ENCODE results near the gene RASAL2. TPM values are rescaled to one million over a fixed set of nuclear protein-coding genes. Genes with fewer than 3 reads are reported as not detected.
A peak's percentile ranks its signal among the peaks of the same experiment; 100 is the strongest.

Gene RASAL2
- total and polyA plus RNA-seq, 2 donors (not counting 1 experiment from before 2014, with no cell fraction given): 11.9 to 21.8 TPM

DNA sequence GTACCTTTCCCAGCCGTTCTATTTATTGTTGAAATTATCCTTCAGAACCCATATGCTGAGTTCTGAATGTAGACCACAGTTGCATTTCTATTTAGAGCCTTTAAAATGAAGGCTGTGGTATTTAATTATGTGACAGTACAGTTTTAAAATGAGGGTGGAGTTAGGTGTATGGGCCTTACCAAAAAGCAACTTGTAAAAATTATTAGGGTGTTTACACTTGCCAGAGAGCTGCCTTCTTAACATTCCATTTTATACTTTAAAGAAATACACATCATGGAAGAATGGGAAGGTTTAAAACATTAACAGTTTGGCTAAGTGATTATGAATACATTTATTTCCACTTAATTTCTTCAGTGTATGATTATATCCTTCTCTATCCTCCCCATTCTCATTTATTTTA lies 75.7 kb downstream of the RASAL2 start:
- no peaks in the 10 kb centered on the region for H4K20me1 ChIP-seq (ENCODE audit: control insufficient read depth, extremely low read depth, insufficient read depth, low read length)
- no peaks in the 10 kb centered on the region for H3K27me3 ChIP-seq (ENCODE audit: control insufficient read depth, insufficient read depth, low read length)
- H3K27ac ChIP-seq (ENCODE audit: insufficient read depth, low read length): no peak overlapping the region
- TF ChIP-seq, protein P1, sequence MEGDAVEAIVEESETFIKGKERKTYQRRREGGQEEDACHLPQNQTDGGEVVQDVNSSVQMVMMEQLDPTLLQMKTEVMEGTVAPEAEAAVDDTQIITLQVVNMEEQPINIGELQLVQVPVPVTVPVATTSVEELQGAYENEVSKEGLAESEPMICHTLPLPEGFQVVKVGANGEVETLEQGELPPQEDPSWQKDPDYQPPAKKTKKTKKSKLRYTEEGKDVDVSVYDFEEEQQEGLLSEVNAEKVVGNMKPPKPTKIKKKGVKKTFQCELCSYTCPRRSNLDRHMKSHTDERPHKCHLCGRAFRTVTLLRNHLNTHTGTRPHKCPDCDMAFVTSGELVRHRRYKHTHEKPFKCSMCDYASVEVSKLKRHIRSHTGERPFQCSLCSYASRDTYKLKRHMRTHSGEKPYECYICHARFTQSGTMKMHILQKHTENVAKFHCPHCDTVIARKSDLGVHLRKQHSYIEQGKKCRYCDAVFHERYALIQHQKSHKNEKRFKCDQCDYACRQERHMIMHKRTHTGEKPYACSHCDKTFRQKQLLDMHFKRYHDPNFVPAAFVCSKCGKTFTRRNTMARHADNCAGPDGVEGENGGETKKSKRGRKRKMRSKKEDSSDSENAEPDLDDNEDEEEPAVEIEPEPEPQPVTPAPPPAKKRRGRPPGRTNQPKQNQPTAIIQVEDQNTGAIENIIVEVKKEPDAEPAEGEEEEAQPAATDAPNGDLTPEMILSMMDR (conservative IDR thresholded peaks at IDR 0.05 in 1 of 2, IDR thresholded peaks at IDR 0.05 in 1 of 2; ENCODE audit: low read depth in 1 of 2, low read length in 2 of 2): no peak
- no peak for TF ChIP-seq EZH2 (IDR thresholded peaks at IDR 0.05; ENCODE audit: low read length, missing control alignments)
- peaks cover 8% of the 10 kb centered on the region for H3K79me2 ChIP-seq (ENCODE audit: control insufficient read depth, insufficient read depth, low read length)
- no peaks in the 10 kb centered on the region for H3K9me3 ChIP-seq (ENCODE audit: control insufficient read depth, insufficient read depth, low read depth, low read length)
- H3K9ac ChIP-seq (ENCODE audit: insufficient read depth, low read length): no peak overlapping the region
- H3K4me3 ChIP-seq (replicated peaks in 1 of 4; ENCODE audit: control extremely low read depth in 1 of 4, insufficient read depth in 1 of 4, low read depth in 3 of 4, low read length in 4 of 4): no peak overlapping the region
- H3K4me1 ChIP-seq (ENCODE audit: control insufficient read depth, extremely low read depth, insufficient read depth, low read length): peaks cover 4% of the 10 kb centered on the region
- no peaks in the 10 kb centered on the region for H3K36me3 ChIP-seq (ENCODE audit: control insufficient read depth, insufficient read depth, low read length)
- no peak overlapping the region for H3K4me2 ChIP-seq (ENCODE audit: extremely low read depth, insufficient read depth, low read length)
- DNase-seq (ENCODE audit: low read depth in 2 of 2): no peak
- H2AFZ ChIP-seq (ENCODE audit: low read length): no peak overlapping the region

DNA sequence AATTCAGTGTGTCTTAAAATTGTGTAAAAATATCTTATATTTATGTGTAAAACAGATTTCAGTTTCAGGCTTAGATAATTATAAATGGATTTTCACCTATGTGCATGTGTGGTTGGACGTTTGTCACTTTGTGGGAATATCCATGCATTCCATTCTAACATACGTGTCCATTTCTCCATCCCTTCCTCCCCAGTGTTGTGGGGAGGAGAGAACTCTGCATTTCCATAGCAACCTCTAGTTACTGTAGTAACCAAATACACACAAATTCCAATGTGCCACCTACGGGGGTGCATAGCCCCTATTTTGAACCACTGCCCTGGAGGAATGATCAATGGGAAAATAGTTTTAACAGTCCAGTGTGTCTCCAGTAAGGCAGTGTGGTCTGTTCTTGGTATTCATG lies 79.0 kb downstream of the RASAL2 start:
- no peak overlapping the region for H3K4me2 ChIP-seq (ENCODE audit: extremely low read depth, insufficient read depth, low read length)
- no peak overlapping the region for H3K9ac ChIP-seq (ENCODE audit: insufficient read depth, low read length)
- no peak overlapping the region for H2AFZ ChIP-seq (ENCODE audit: low read length)
- no peak overlapping the region for H3K27ac ChIP-seq (ENCODE audit: insufficient read depth, low read length)
- no peak overlapping the region for H3K4me3 ChIP-seq (replicated peaks in 1 of 4; ENCODE audit: control extremely low read depth in 1 of 4, insufficient read depth in 1 of 4, low read depth in 3 of 4, low read length in 4 of 4)
- TF ChIP-seq, protein P1 (conservative IDR thresholded peaks at IDR 0.05 in 1 of 2, IDR thresholded peaks at IDR 0.05 in 1 of 2; ENCODE audit: low read depth in 1 of 2, low read length in 2 of 2): no peak
- TF ChIP-seq EZH2 (IDR thresholded peaks at IDR 0.05; ENCODE audit: low read length, missing control alignments): no peak
- DNase-seq (ENCODE audit: low read depth in 2 of 2): peak; percentile 47 to 77
- H3K27me3 ChIP-seq (ENCODE audit: control insufficient read depth, insufficient read depth, low read length): no peaks in the 10 kb centered on the region
- H3K79me2 ChIP-seq (ENCODE audit: control insufficient read depth, insufficient read depth, low read length): peaks cover 17% of the 10 kb centered on the region
- H3K9me3 ChIP-seq (ENCODE audit: control insufficient read depth, insufficient read depth, low read depth, low read length): no peaks in the 10 kb centered on the region
- peaks cover 4% of the 10 kb centered on the region for H3K4me1 ChIP-seq (ENCODE audit: control insufficient read depth, extremely low read depth, insufficient read depth, low read length)
- H3K36me3 ChIP-seq (ENCODE audit: control insufficient read depth, insufficient read depth, low read length): no peaks in the 10 kb centered on the region
- H4K20me1 ChIP-seq (ENCODE audit: control insufficient read depth, extremely low read depth, insufficient read depth, low read length): no peaks in the 10 kb centered on the region

DNA sequence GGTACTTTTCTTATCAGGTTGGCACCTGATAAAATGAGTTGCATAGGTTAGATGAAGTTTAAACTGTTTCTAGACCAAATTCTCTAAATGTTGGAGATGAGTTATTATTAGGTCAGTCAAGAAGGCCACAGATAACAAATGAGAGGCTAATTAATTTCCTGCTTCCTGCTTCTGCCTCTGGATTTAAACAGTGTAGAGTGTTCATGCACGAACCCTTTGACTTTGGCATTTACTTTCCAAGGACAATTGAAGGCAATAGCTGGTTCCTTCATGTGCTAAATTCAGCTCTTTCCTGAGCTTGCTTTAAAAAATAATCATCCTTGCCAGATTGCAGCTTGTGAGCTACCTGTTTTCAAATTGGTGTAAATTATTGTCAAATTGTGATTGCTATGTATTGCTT lies 80.6 kb downstream of the RASAL2 start:
- Histone ChIP-seq H3K9me3 (ENCODE audit: control insufficient read depth, insufficient read depth, low read depth, low read length) (no peaks in the 10 kb centered on the region), H3K36me3 (ENCODE audit: control insufficient read depth, insufficient read depth, low read length) (no peaks in the 10 kb centered on the region), H3K27ac (ENCODE audit: insufficient read depth, low read length) (no peak overlapping the region), H3K27me3 (ENCODE audit: control insufficient read depth, insufficient read depth, low read length) (no peaks in the 10 kb centered on the region), H3K4me2 (ENCODE audit: extremely low read depth, insufficient read depth, low read length) (no peak overlapping the region), H3K79me2 (ENCODE audit: control insufficient read depth, insufficient read depth, low read length) (peaks cover 21% of the 10 kb centered on the region), H3K9ac (ENCODE audit: insufficient read depth, low read length) (no peak overlapping the region), H3K4me3 (replicated peaks in 1 of 4; ENCODE audit: control extremely low read depth in 1 of 4, insufficient read depth in 1 of 4, low read depth in 3 of 4, low read length in 4 of 4) (no peak overlapping the region), H2AFZ (ENCODE audit: low read length) (no peak overlapping the region), H4K20me1 (ENCODE audit: control insufficient read depth, extremely low read depth, insufficient read depth, low read length) (no peaks in the 10 kb centered on the region), H3K4me1 (ENCODE audit: control insufficient read depth, extremely low read depth, insufficient read depth, low read length) (no peaks in the 10 kb centered on the region)
- DNase-seq (ENCODE audit: low read depth in 2 of 2): no peak
- TF ChIP-seq, protein P1 (conservative IDR thresholded peaks at IDR 0.05 in 1 of 2, IDR thresholded peaks at IDR 0.05 in 1 of 2; ENCODE audit: low read depth in 1 of 2, low read length in 2 of 2): no peak
- TF ChIP-seq EZH2 (IDR thresholded peaks at IDR 0.05; ENCODE audit: low read length, missing control alignments): no peak
